RPMI7951 (cell line): ENCODE data around the gene POP5. TPM values are rescaled to one million over a fixed set of nuclear protein-coding genes. Genes with fewer than 3 reads are reported as not detected.
"Not testable (repeated sequence)": the region's sequence is repeated elsewhere in the genome, so short reads cannot be mapped to it uniquely, and the experiment has no call there.

Experiments
- DNase-seq: peaks from one replicate; pipeline ENCODE4 v3.0.0-alpha.2; 2012; ENCODE audit warnings: low read depth
- total RNA-seq: library from RNA; depleted of rRNA; stranded (reverse); fragments of >200 nt; shearing (Covaris generic); gene quantifications from 2 replicates; pipeline ENCODE4 v1.2.3, GENCODE V29; 2014; rRNA removed

The POP5 gene, protein sequence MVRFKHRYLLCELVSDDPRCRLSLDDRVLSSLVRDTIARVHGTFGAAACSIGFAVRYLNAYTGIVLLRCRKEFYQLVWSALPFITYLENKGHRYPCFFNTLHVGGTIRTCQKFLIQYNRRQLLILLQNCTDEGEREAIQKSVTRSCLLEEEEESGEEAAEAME
- 80.9 and 89.1 TPM in 2 replicates for total RNA-seq

DNA sequence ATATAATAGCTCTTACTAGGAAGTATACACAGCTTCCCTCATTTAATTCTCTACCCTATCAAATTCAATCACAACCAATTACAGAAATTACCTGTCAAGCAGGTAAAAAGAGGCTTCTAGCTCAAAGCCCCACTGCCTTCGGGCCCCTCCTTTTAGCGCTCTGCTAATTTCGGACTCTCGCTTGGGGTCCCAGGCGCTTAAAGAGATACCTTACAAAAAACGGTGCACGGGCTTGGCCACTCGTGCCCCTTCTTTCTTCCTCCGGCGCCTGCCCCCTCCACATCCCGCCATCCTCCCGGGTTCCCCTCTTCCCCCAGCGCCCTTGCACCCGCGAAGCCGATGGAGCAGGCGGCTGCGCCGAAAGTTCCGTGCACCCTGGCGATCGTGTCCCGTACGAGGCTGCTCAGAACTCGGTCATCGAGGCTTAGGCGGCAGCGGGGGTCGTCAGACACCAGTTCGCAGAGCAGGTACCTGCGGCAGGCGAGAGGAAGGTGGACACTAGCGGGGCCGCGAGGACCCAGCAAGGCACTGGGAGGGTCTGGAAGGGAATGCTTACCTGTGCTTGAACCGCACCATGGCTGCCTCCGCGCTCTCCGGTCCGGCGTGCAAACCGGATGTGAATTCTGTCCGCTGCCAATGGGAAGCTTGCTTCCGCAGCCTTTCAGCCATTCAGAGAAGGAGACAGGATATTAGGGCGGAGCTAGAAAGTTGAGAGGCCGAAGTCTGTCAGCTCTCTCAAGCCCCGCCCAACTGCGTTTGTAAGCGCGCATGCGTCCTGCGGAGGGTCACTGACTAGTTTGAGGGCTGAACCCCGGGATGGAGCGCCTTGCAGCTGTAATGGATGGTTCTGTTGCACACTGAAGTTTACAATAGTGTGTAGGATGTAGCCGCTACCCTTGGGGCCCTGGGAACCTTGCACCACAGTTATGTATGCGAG, at the start of gene POP5:
POP5 (minus strand) TSS at position 616 of the 937 bp plus-strand sequence; CDS start at position 576, 40 bp downstream.
- peak; percentile 95 for DNase-seq

DNA sequence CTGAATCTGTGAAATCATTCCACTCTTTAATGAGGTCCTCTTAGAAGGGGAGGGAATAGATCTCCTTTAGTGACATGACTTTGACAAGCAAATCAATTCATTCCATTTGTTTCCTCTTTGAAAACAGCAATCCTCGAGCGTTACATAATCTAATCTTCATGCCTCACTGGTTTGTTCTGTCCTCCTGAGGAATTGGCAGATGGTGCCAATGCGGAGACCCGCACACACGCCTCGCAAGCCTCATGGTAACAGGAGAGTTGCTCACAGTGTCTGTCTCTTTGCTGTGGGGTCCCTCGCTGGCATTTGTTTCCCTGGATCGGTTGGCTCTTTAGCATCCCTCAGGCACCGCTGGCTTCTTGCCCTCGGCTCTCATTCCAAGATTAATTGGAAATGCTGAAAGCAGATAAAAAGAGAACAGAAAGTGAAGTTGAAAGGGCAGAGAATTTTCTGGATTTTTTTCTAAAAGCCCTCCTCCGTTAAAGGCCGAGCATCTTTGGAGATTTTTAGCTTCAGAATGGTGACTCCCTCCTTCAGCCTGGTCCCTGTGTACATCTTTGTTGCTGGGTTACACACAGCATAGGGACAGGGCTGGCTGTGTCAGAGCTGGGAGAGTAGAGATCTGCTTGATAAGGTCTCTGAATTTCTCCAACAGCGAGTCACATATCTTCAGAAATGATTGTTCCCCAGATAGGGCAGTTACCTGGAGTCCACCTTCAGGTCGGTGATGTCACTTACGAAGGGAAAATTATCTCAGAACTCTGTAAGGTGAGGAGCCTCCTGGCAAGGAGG, 49.1 kb upstream of the POP5 start:
- DNase-seq, result no peak

DNA sequence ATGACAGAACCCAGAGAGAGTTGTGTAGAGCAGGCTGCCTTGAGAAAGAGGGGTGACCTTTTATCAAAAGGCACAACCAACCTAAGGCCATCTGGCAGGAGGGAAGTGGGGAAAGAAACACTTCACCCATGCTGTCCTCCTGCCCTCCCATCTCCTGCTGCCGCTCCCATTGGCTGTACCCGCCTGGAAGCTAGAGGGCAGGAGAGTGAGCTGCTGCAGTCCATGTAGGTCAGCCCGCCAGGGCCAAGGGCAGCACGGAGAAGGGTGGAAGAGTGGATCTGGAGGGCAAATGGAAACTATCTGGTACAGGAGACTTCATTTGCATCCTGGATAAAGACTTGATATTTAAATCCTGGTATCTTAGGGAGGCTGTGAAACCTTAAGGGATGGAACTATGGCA, 47.7 kb upstream of the POP5 start:
- no peak for DNase-seq

DNA sequence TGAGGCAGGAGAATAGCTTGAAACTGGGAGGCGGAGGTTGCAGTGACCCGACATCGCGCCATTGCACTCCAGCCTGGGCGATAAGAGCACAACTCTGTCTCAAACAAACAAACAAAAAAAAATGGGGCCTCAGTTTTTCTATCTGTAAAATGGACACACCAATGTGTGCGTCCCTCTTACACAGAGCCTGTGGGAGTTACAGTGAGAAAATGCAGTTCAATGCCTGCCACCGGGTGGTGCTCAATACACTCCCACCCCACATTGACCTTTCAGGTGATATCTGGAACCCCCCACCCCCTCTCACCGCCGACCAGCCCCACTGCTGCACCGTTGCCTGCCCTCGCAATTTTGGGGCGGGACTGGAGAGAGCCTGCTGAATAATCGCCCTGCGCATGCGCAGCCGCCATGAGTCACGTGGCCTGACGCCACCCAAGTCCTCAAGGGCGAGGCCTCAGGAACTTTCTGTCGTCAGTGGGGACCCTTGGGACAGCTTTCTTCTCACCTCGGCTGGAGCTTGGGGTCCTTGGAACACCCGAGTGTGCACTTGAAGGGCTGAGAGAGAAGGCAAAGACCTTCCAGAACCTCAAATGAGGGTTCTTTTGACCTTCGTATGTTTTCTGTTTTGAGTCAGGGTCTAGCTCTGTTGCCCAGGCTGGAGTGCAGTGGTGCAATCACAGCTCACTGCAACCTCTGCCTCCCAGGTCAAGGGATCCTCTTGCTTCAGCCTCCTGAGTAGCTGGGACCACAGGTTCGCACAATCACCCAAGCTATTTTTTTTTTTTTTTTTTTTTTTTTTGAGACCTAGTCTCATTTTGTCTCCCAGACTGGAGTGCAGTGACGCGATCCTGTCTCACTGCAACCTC, 44.6 kb upstream of the POP5 start:
- no peak for DNase-seq

DNA sequence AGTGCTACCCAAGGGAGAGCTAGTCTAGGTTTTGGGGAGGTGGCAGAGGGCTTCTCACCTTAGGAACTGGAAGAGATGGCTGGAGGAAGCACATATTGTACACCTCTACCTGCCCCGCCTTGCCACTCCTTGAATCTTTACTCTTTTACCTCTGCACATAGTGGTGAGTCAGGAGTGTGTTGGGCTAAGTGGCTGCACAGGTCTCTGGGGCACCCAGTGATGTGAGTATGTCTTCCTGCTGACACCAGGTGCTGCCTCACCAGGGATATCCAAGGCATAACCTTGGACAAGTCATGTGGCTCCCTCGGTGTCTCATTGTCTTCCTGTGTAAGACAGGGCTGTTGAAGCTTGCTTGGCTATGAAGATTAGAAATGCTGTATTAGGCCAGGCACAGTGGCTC, 39.4 kb upstream of the POP5 start:
- no peak for DNase-seq

DNA sequence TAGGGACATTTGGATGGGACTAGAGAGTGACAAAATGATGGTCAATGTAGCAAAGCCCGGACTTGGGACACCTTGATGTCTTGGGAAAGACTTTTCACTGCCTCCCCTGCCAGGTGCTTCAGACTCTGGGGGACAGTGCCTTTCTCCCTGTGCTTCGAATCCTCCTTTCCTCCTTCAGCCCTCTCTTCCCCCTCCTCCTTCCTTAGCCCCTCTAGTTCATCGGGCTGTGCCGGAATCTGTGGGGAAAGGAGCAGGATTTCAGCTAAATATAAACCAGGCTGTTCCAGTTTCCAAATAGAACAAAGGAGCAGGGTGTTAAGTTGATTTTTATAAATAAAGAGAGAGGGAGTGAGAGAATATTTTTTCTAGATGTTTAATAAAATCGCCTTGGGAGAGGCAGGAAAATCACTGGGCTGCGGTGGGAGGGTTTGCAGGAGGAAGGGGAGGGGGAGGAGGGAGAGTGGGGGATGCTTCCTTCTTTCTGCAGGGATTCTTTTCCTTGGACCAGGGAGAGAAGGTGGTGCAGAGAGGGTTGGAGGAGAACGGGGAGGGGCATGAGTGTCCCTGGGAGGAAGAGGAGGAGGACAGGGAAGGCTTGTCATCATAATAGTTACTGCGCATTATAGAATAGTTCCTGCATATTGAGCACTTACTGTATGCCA, 37.9 kb upstream of the POP5 start:
- no peak for DNase-seq

DNA sequence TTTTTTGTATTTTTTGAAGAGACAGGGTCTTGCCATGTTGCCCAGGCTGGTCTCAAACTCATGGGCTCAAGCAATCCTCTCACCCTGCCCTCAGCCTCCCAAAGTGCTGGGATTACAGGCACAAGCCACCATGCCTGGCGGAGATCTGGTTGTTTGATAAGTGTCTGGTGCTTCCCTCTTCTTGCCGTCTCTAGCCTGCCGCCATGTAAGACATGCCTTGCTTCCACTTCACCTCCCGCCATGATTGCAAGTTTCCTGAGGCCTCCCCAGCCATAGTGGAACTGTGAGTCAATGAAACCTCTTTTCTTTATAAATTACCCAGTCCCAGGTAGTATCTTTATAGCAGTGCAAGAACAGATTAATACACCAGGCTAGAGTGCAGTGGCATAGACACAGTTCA, 36.6 kb upstream of the POP5 start:
- not testable (repeated sequence) for DNase-seq

DNA sequence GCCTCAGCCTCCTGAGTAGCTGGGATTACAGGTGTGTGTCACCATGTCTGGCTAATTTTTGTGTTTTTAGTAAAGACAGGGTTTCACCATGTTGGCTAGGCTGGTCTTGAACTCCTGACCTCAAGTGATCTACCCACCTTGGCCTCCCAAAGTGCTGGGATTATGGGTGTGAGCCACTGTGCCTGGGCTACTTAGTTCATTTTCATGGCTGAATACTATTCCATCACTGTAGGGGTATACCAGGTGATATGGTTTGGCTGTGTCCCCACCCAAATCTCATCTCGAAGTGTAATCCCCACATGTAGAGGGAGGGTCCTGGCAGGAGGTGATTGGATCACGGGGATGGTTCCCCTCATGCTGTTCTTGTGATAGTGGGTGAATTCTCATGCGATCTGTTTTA, 36.0 kb upstream of the POP5 start:
- not testable (repeated sequence) for DNase-seq

DNA sequence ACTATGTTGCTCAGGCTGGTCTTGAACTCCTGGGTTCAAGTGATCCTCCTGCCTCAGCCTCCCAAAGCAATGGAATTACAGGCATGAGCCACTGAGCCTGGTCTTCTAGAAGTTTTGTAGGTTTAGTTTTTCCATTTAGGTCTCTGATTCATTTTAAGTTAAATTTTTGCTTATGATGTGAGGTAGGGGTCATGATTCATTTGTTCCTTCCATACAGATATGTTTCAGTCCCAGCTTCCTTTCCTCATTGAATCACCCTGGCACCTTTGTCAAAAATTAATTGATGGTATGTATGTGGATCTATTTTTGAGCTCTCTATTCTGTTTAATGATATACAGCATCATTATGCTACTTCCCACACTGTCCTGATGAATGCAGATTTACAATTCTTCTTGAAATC, 33.6 kb upstream of the POP5 start:
- DNase-seq, result no peak

DNA sequence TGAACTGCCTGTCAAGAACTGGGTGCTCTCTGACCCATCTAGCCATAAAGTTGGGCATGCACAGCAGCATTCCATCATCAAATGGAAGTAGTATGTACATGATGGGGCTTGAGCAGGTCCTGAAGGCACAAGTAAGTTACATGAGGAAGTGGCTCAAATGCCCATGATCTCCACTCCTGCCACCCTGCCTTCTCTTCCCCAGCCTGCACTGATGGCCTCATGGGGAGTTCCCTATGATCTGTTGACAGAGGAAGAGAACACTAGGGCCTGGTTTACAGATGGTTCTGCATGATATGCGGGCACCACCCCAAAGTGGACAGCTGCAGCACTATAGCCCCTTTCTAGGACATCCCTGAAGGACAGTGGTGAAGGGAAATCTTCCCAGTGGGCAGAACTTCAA, 30.3 kb upstream of the POP5 start:
- not testable (repeated sequence) for DNase-seq

DNA sequence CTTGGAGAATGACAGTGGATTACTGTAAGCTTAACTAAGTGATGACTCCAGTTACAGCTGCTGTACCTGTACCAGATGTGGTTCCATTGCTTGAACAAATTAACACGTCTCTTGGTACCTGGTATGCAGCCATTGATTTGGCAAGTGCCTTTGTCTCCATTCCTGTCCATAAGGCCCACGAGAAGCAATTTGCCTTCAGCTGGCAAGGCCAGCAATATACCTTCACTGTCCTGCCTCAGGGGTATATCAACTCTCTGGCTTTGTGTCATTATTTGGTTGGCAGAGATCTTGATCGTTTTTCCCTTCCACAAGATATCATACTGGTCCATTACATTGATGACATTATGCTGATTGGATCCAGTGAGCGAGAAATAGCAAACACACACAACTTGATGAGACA, 29.4 kb upstream of the POP5 start:
- no peak for DNase-seq

DNA sequence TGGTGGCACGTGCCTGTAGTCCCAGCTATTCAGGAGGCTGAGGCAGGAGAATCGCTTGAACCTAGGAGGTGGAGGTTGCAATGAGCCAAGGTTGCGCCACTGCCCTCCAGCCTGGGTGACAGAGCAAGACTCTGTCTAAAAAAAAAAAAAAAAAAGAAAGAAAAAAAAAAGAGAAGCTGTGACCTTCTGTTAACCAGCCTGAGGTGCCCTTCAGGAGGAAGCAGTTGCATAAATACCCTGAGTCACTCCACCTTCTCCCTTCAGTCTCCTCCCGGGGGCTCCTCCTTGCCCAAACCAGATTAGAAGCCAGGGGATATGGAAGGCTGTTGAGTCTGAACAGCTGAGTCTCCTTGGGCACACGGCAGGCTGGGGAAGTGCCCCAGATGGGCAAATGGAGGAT, 21.2 kb upstream of the POP5 start:
- DNase-seq, result not testable (repeated sequence)

DNA sequence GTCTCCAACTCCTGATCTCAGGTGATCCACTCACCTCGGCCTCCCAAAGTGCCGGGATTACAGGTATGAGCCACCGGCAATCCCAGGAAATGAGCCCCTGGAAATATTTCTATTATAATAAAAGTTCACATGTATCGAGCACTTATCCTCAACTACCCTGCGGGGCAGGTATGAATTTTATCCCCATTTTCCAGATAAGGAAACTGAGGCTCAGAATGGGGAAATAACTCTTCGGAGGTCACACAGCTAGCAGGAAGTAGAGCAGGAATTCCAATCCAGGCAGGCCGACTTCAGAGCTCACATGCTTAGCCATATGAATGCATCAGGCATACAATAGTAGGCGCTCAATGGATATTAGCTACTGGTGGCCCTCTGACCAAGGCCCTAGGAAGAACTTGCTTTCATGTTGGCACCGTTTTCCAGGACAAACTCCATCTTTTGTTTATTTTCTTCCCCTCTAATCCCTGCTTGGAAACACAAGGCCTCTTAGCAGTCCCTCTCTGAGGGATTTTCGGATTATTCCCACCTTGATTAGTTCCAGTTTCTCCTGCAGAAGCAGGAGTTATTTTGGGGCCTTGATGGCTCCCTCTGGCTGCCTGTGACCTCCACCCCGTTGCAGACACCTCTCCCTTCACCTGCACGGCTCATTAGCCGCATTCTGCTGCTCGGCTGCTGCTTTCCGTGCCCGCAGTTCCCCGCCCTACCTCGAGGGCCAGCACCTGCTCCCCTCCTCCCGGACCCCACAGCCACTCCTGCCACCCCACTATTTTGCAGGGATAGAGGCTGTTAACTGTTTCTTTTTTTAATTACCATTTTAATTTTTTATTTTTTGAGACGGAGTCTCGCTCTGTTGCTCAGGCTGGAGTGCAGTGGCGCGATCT, 18.7 kb upstream of the POP5 start:
- DNase-seq, result no peak

DNA sequence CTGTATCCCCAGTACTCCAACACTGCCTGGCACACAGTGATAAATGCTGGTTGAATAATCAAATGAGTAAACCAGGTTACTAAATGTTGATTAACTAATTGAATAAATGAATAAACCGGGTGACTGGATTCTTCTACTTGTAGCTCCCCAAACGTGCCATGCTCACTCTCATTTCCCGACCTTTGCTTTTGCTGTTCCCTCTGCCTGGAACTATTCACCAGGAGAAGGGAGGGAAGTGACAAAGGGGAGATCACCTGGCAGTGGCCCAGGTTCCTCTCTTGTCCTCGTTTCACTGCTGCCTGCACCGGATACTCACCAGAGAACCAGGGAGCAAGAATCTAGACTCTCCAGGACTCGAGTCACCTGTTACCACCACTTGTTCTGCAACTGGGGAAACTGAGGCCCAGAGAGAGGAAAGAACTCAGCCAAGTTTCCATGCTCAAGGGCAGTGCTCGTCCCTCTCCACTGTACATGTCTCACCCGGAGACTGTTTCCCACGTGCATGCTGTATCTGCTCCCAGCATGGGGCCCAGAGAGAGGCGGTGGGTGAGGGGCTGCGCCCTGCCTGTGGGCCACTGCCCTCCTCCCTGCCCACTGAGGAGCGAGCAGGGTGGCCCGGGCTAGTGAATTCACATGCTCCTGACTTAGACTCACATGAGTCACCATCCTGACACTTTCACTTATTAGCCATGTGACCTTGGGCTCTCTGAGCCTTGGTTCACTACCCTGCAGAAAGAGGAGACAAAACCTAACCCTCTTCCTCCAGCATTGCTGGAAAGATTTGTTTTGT, 17.7 kb upstream of the POP5 start:
- peak; percentile 43 for DNase-seq

DNA sequence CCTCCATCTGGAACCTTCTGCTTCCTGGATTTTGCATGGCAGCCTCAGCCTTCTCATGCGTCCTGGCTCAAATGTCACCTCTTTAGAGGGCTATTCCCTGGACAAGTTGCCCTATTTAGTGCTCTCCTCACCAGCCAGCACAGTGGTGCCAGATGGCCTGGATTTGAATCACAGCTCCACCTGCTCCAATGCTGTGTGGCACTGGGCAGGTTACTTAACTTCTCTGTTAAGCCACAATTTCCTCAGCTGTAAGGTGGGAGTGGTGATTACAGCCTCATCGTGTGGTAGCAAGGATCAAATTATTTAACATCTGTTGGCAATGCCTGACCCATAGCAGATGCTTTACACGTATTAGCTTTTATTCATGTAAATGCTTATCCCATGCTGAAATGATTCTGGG, 16.7 kb upstream of the POP5 start:
- DNase-seq, result no peak

DNA sequence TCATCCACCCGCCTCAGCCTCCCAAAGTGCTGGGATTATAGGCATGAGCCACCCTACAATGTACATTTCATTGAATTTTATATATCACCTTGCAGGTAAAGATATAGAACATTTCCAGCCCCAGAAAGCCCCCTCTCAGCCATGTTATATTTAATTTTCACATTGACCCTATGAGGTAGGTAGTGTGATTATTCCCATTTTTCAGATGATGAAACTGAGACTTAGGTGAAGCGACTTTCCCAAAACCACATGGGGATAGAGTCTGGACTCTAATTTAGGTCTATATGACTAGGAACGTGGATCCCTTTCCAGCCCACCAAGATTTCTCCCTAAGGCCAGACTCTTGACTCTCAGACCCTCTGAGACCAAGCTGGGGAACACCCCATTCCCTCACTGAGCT, 15.7 kb upstream of the POP5 start:
- DNase-seq, result no peak

DNA sequence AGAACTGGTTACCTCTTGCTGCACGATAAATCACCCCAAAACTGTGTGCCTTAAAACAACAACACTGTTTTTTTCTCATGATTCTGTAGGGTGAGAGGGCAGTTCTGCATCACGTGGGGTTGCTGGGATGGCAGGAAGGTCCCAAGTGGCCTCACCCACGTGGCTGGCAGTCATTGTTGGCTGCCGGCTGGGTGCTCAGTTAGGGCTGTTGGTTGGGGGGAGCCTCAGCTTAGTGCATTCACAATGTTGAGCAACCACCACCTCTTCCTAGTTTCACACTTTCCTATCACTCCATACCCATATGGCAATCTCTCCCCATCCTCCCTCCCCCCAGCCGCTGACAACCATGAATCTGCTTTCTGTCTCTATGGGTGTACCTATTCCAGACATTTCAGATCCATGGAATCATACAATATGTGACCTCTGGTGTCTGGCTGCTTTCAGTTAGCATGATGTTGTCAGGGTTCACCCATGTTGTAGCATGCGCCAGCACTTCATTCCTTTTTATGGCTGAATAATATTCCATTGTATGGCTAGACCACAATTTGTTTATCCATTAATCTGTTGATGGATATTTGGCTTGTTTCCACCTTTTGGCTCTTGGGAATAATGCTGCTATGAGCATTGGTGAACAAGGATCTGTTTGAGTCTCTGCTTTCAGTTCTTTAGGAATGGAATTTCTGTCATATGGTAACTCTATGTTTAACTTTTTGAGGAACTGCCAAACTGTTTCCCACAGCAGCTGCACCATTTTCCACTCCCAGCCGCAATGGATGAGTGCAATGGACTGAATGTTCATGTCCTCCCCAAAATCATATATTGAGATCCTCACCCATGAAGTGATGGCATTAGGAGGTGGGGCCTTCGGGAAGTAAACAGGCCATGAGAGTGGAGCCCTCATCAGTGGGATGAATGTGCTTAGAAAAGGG, 11.2 kb upstream of the POP5 start:
- DNase-seq, result no peak
